ENCODE data around the gene NUDT19. TPM values are rescaled to one million over a fixed set of nuclear protein-coding genes. Genes with fewer than 3 reads are reported as not detected.
"Not testable (repeated sequence)": the region's sequence is repeated elsewhere in the genome, so short reads cannot be mapped to it uniquely, and the experiment has no call there.

NUDT19 gene
- total RNA-seq, 5 donors from 2014 or later (not counting 1 experiment from before 2014, with no cell fraction given): 9.6 to 14.7 (median 11.5) TPM

- no peaks in the 10 kb centered on the region for H3K9me3 Mint-ChIP-seq
- ChIA-PET CTCF (no interaction called here), POLR2A (no interaction called here)
- H3K36me3 ChIP-seq (ENCODE audit: control insufficient read depth in 2 of 2, extremely low read depth in 1 of 2, insufficient read depth in 1 of 2, low read length in 1 of 2): no peaks in the 10 kb centered on the region
- H3K27ac ChIP-seq (ENCODE audit: low read length): no peak overlapping the region
- DNase-seq: peak in 1 of 35 experiments; percentile 9
- peak in 1 of 4 experiments; percentile 2 for ATAC-seq (replicated peaks in 1 of 4)
- H3K4me1 ChIP-seq (ENCODE audit: control insufficient read depth in 1 of 2, extremely low read depth in 1 of 2, insufficient read depth in 2 of 2, low read length in 2 of 2): peaks cover 6 to 24% of the 10 kb centered on the region in 2 experiments
- H3K27me3 ChIP-seq (replicated peaks in 1 of 2; ENCODE audit: control insufficient read depth in 2 of 2, extremely low read depth in 1 of 2, insufficient read depth in 2 of 2, low read length in 1 of 2): peaks cover 0 to 23% of the 10 kb centered on the region in 2 experiments
- 95% methylated on average over 14 of the region's 18 CpGs for WGBS (ENCODE audit: insufficient coverage)
- no peak overlapping the region for H3K4me3 Mint-ChIP-seq
- no peak overlapping the region for H3K4me3 ChIP-seq (ENCODE audit: control insufficient read depth in 1 of 2, extremely low read depth in 1 of 2, low read length in 1 of 2)
- H3K27ac Mint-ChIP-seq: peak overlapping the region in 1 of 2 donors; percentile 39
- H3K9me3 ChIP-seq: no peaks in the 10 kb centered on the region
- peaks cover 6 to 16% of the 10 kb centered on the region in 2 donors for H3K27me3 Mint-ChIP-seq
- peaks cover 0 to 14% (median 14%) of the 10 kb centered on the region in 3 donors for H3K4me1 Mint-ChIP-seq
- no peaks in the 10 kb centered on the region for H3K36me3 Mint-ChIP-seq
Observed at GRCh38 chr19:32744555-32745325, 53.1 kb downstream of the NUDT19 start.

- peak overlapping the region; percentile 55 for H3K27ac ChIP-seq (ENCODE audit: low read length)
- DNase-seq: peak in 30 of 35 experiments; percentile 4 to 74 (median 40)
- 0% methylated on average over 2 of the region's 2 CpGs for WGBS (ENCODE audit: insufficient coverage)
Observed at GRCh38 chr19:32745594-32746251, 54.1 kb downstream of the NUDT19 start.

GRCh38 chr19:32746631-32747196, 55.1 kb downstream of the NUDT19 start:
- peaks cover 6 to 24% of the 10 kb centered on the region in 2 experiments for H3K4me1 ChIP-seq (ENCODE audit: control insufficient read depth in 1 of 2, extremely low read depth in 1 of 2, insufficient read depth in 2 of 2, low read length in 2 of 2)
- WGBS (ENCODE audit: insufficient coverage): 0% methylated on average over 2 of the region's 2 CpGs
- H3K4me3 Mint-ChIP-seq; H3K9me3 ChIP-seq; CTCF ChIA-PET; H3K36me3 Mint-ChIP-seq; H3K27ac Mint-ChIP-seq; H3K36me3 ChIP-seq (ENCODE audit: control insufficient read depth in 2 of 2, extremely low read depth in 1 of 2, insufficient read depth in 1 of 2, low read length in 1 of 2); H3K4me3 ChIP-seq (ENCODE audit: control insufficient read depth in 1 of 2, extremely low read depth in 1 of 2, low read length in 1 of 2); POLR2A ChIA-PET; H3K9me3 Mint-ChIP-seq: not testable (repeated sequence)
- peaks cover 2 to 13% of the 10 kb centered on the region in 2 experiments for H3K27me3 ChIP-seq (replicated peaks in 1 of 2; ENCODE audit: control insufficient read depth in 2 of 2, extremely low read depth in 1 of 2, insufficient read depth in 2 of 2, low read length in 1 of 2)
- ATAC-seq (replicated peaks in 1 of 4) (peak; percentile 63 to 74 (median 68)), DNase-seq (peak in 31 of 35 experiments; percentile 20 to 87 (median 55))
- Mint-ChIP-seq H3K4me1 (peaks cover 0 to 14% (median 14%) of the 10 kb centered on the region in 3 donors), H3K27me3 (peaks cover 5 to 14% of the 10 kb centered on the region in 2 donors)
- H3K27ac ChIP-seq (ENCODE audit: low read length): peak overlapping the region; percentile 57

More at GRCh38 chr19:32745594-32746251, 54.1 kb downstream of the NUDT19 start:
- H3K4me3 ChIP-seq (ENCODE audit: control insufficient read depth in 1 of 2, extremely low read depth in 1 of 2, low read length in 1 of 2); CTCF ChIA-PET; H3K4me3 Mint-ChIP-seq; H3K9me3 ChIP-seq; H3K9me3 Mint-ChIP-seq; H3K36me3 ChIP-seq (ENCODE audit: control insufficient read depth in 2 of 2, extremely low read depth in 1 of 2, insufficient read depth in 1 of 2, low read length in 1 of 2); POLR2A ChIA-PET; H3K36me3 Mint-ChIP-seq; H3K27ac Mint-ChIP-seq: not testable (repeated sequence)
- H3K4me1 ChIP-seq (ENCODE audit: control insufficient read depth in 1 of 2, extremely low read depth in 1 of 2, insufficient read depth in 2 of 2, low read length in 2 of 2): peaks cover 6 to 24% of the 10 kb centered on the region in 2 experiments
- H3K4me1 Mint-ChIP-seq: peaks cover 0 to 14% (median 14%) of the 10 kb centered on the region in 3 donors
- peaks cover 5 to 18% of the 10 kb centered on the region in 2 donors for H3K27me3 Mint-ChIP-seq
- H3K27me3 ChIP-seq (replicated peaks in 1 of 2; ENCODE audit: control insufficient read depth in 2 of 2, extremely low read depth in 1 of 2, insufficient read depth in 2 of 2, low read length in 1 of 2): peaks cover 2 to 16% of the 10 kb centered on the region in 2 experiments
- ATAC-seq (replicated peaks in 1 of 4): peak in 3 of 4 experiments; percentile 21 to 47 (median 28)

- peak in 18 of 35 experiments; percentile 4 to 45 (median 16) for DNase-seq
- Mint-ChIP-seq H3K27ac (no peak overlapping the region), H3K27me3 (peaks cover 12 to 16% of the 10 kb centered on the region in 2 donors), H3K36me3 (no peaks in the 10 kb centered on the region), H3K4me1 (peaks cover 0 to 14% (median 14%) of the 10 kb centered on the region in 3 donors), H3K9me3 (no peaks in the 10 kb centered on the region), H3K4me3 (no peak overlapping the region)
- no peak overlapping the region for H3K4me3 ChIP-seq (ENCODE audit: control insufficient read depth in 1 of 2, extremely low read depth in 1 of 2, low read length in 1 of 2)
- peaks cover 6 to 24% of the 10 kb centered on the region in 2 experiments for H3K4me1 ChIP-seq (ENCODE audit: control insufficient read depth in 1 of 2, extremely low read depth in 1 of 2, insufficient read depth in 2 of 2, low read length in 2 of 2)
- peaks cover 2 to 17% of the 10 kb centered on the region in 2 experiments for H3K27me3 ChIP-seq (replicated peaks in 1 of 2; ENCODE audit: control insufficient read depth in 2 of 2, extremely low read depth in 1 of 2, insufficient read depth in 2 of 2, low read length in 1 of 2)
- WGBS (ENCODE audit: insufficient coverage): 0% methylated on average over 1 of the region's 5 CpGs
- POLR2A ChIA-PET: no interaction called here
- CTCF ChIA-PET: interaction anchor here in 1 of 2 donors (0.5 kb wide), 1 partner anchor 71 kb away, joined by 7 read pairs; no protein-coding TSS in a partner anchor
- H3K9me3 ChIP-seq: no peaks in the 10 kb centered on the region
- peak; percentile 30 to 54 (median 48) for ATAC-seq (replicated peaks in 1 of 4)
- no peaks in the 10 kb centered on the region for H3K36me3 ChIP-seq (ENCODE audit: control insufficient read depth in 2 of 2, extremely low read depth in 1 of 2, insufficient read depth in 1 of 2, low read length in 1 of 2)
- no peak overlapping the region for H3K27ac ChIP-seq (ENCODE audit: low read length)
Observed at GRCh38 chr19:32748497-32748896, 56.9 kb downstream of the NUDT19 start.

GRCh38 chr19:32748948-32749347, 57.3 kb downstream of the NUDT19 start:
- no peak for DNase-seq
- Histone ChIP-seq H3K27ac (ENCODE audit: low read length) (no peak overlapping the region), H3K36me3 (ENCODE audit: control insufficient read depth in 2 of 2, extremely low read depth in 1 of 2, insufficient read depth in 1 of 2, low read length in 1 of 2) (no peaks in the 10 kb centered on the region), H3K4me1 (ENCODE audit: control insufficient read depth in 1 of 2, extremely low read depth in 1 of 2, insufficient read depth in 2 of 2, low read length in 2 of 2) (peaks cover 6 to 24% of the 10 kb centered on the region in 2 experiments), H3K27me3 (replicated peaks in 1 of 2; ENCODE audit: control insufficient read depth in 2 of 2, extremely low read depth in 1 of 2, insufficient read depth in 2 of 2, low read length in 1 of 2) (peaks cover 2 to 19% of the 10 kb centered on the region in 2 experiments), H3K4me3 (ENCODE audit: control insufficient read depth in 1 of 2, extremely low read depth in 1 of 2, low read length in 1 of 2) (no peak overlapping the region), H3K9me3 (no peaks in the 10 kb centered on the region)
- ATAC-seq (replicated peaks in 1 of 4): no peak
- Mint-ChIP-seq H3K36me3 (no peaks in the 10 kb centered on the region), H3K4me1 (peaks cover 0 to 14% (median 14%) of the 10 kb centered on the region in 3 donors), H3K4me3 (no peak overlapping the region), H3K27me3 (peaks cover 15 to 20% of the 10 kb centered on the region in 2 donors), H3K27ac (no peak overlapping the region), H3K9me3 (no peaks in the 10 kb centered on the region)
- WGBS (ENCODE audit: insufficient coverage): 33% methylated on average over 1 of the region's 3 CpGs
- POLR2A ChIA-PET: no interaction called here
- CTCF ChIA-PET: interaction anchor here in 1 of 2 donors (0.5 kb wide), 1 partner anchor 71 kb away, joined by 7 read pairs; no protein-coding TSS in a partner anchor

- H3K4me1 Mint-ChIP-seq: peaks cover 0 to 14% (median 14%) of the 10 kb centered on the region in 3 donors
Observed at GRCh38 chr19:32749361-32749760, 57.7 kb downstream of the NUDT19 start.

More at GRCh38 chr19:32749361-32749760, 57.7 kb downstream of the NUDT19 start:
- H3K27me3 ChIP-seq (replicated peaks in 1 of 2; ENCODE audit: control insufficient read depth in 2 of 2, extremely low read depth in 1 of 2, insufficient read depth in 2 of 2, low read length in 1 of 2): peaks cover 2 to 23% of the 10 kb centered on the region in 2 experiments
- H3K36me3 ChIP-seq (ENCODE audit: control insufficient read depth in 2 of 2, extremely low read depth in 1 of 2, insufficient read depth in 1 of 2, low read length in 1 of 2): no peaks in the 10 kb centered on the region
- H3K4me3 ChIP-seq (ENCODE audit: control insufficient read depth in 1 of 2, extremely low read depth in 1 of 2, low read length in 1 of 2): no peak overlapping the region
- peaks cover 6 to 24% of the 10 kb centered on the region in 2 experiments for H3K4me1 ChIP-seq (ENCODE audit: control insufficient read depth in 1 of 2, extremely low read depth in 1 of 2, insufficient read depth in 2 of 2, low read length in 2 of 2)
- 100% methylated on average over 2 of the region's 6 CpGs for WGBS (ENCODE audit: insufficient coverage)
- Mint-ChIP-seq H3K27me3 (peaks cover 16 to 20% of the 10 kb centered on the region in 2 donors), H3K4me3 (no peak overlapping the region), H3K27ac (no peak overlapping the region), H3K9me3 (no peaks in the 10 kb centered on the region), H3K36me3 (no peaks in the 10 kb centered on the region)
- DNase-seq (no peak), ATAC-seq (replicated peaks in 1 of 4) (no peak)
- ChIA-PET CTCF (no interaction called here), POLR2A (no interaction called here)
- H3K9me3 ChIP-seq: no peaks in the 10 kb centered on the region
- H3K27ac ChIP-seq (ENCODE audit: low read length): no peak overlapping the region

All from T-cell (primary cell).